Measurements from ENCODE around the gene PCDHGA4.
"Not testable (repeated sequence)": the region's sequence is repeated elsewhere in the genome, so short reads cannot be mapped to it uniquely, and the experiment has no call there.

The PCDHGA4 gene
- total RNA-seq, result 0 to 0.88 (median 0.13) reads per million in 17 experiments

- no peak for DNase-seq
Observed at GRCh38 chr5:141354900-141355469, at the start of gene PCDHGA4. Gene PCDHGA4 (plus strand): TSS chr5:141355021. CDS start chr5:141355108, 87 bp downstream.

GRCh38 chr5:141306630-141307029, 48.2 kb upstream of the PCDHGA4 start:
- DNase-seq, result no peak

- no peak for DNase-seq
Observed at GRCh38 chr5:141313711-141314110, 41.1 kb upstream of the PCDHGA4 start.

- not testable (repeated sequence) for DNase-seq
Observed at GRCh38 chr5:141316963-141317362, 37.9 kb upstream of the PCDHGA4 start.

- no peak for DNase-seq
Observed at GRCh38 chr5:141319202-141319601, 35.6 kb upstream of the PCDHGA4 start.

- DNase-seq, result no peak
Observed at GRCh38 chr5:141319699-141320098, 35.1 kb upstream of the PCDHGA4 start.

GRCh38 chr5:141320225-141321169, 34.3 kb upstream of the PCDHGA4 start, which contains the start of gene TAF7:
Gene TAF7 (minus strand): TSS chr5:141320784. CDS start chr5:141320044, 740 bp downstream.
- DNase-seq, result peak; percentile 96 to 98 (median 97)

GRCh38 chr5:141322261-141322660, 32.6 kb upstream of the PCDHGA4 start:
- DNase-seq, result no peak

- peak; percentile 33 to 56 (median 46) for DNase-seq
Observed at GRCh38 chr5:141326088-141326854, 28.6 kb upstream of the PCDHGA4 start.

- no peak for DNase-seq
Observed at GRCh38 chr5:141328231-141328630, 26.6 kb upstream of the PCDHGA4 start.

GRCh38 chr5:141330299-141331080, 24.3 kb upstream of the PCDHGA4 start, which contains the start of gene PCDHGA1:
Gene PCDHGA1 (plus strand): TSS chr5:141330514.
- no peak for DNase-seq

GRCh38 chr5:141332571-141332970, 22.2 kb upstream of the PCDHGA4 start:
- DNase-seq, result not testable (repeated sequence)

GRCh38 chr5:141338538-141339306, 16.1 kb upstream of the PCDHGA4 start, which contains the start of gene PCDHGA2:
Gene PCDHGA2 (plus strand): TSS chr5:141338760.
- peak in 1 of 4 experiments; percentile 32 for DNase-seq

- not testable (repeated sequence) for DNase-seq
Observed at GRCh38 chr5:141340781-141341354, 14.0 kb upstream of the PCDHGA4 start.

- DNase-seq, result no peak
Observed at GRCh38 chr5:141342773-141343172, 12.0 kb upstream of the PCDHGA4 start.

GRCh38 chr5:141343242-141343952, 11.4 kb upstream of the PCDHGA4 start, which contains the start of gene PCDHGA3:
Gene PCDHGA3 (plus strand): TSS chr5:141343829. CDS start chr5:141344034, 205 bp downstream.
- peak; percentile 9 to 44 (median 24) for DNase-seq

GRCh38 chr5:141343953-141344463, 10.8 kb upstream of the PCDHGA4 start:
- DNase-seq, result no peak

- DNase-seq, result no peak
Observed at GRCh38 chr5:141345327-141345726, 9.5 kb upstream of the PCDHGA4 start.

- not testable (repeated sequence) for DNase-seq
Observed at GRCh38 chr5:141346017-141346416, 8.8 kb upstream of the PCDHGA4 start.
